ENCODE data around the gene SH3YL1. TPM values are rescaled to one million over a fixed set of nuclear protein-coding genes. Genes with fewer than 3 reads are reported as not detected.

SH3YL1 gene, protein sequence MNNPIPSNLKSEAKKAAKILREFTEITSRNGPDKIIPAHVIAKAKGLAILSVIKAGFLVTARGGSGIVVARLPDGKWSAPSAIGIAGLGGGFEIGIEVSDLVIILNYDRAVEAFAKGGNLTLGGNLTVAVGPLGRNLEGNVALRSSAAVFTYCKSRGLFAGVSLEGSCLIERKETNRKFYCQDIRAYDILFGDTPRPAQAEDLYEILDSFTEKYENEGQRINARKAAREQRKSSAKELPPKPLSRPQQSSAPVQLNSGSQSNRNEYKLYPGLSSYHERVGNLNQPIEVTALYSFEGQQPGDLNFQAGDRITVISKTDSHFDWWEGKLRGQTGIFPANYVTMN
- total RNA-seq (57.3 TPM), polyA plus RNA-seq (ENCODE audit: insufficient read depth, low read depth, low replicate concordance) (111 TPM)
- long read RNA-seq, donor 1, partial matches to known transcripts: 0 of 5 reads
- long read RNA-seq, donor 1, other reads (novel, unspliced or antisense): 0 of 5 reads
- long read RNA-seq, donor 2, partial matches to known transcripts: 0 of 7 reads
- long read RNA-seq, donor 2, other reads (novel, unspliced or antisense): 0 of 7 reads
- long read RNA-seq, donor 3, transcript SH3YL1-201 (10 exons, 1,763 nt): major isoform, 10 of 26 reads
- long read RNA-seq, donor 3, transcript SH3YL1-205 (9 exons, 1,695 nt): minor isoform, 9 of 26 reads
- long read RNA-seq, donor 3, partial matches to known transcripts: 0 of 26 reads
- long read RNA-seq, donor 3, other reads (novel, unspliced or antisense): 0 of 26 reads
- long read RNA-seq, donor 4, partial matches to known transcripts: 0 of 11 reads
- long read RNA-seq, donor 4, other reads (novel, unspliced or antisense): 0 of 11 reads
- long read RNA-seq, donor 5, partial matches to known transcripts: 0 of 2 reads
- long read RNA-seq, donor 5, other reads (novel, unspliced or antisense): 0 of 2 reads
- long read RNA-seq, donor 6, transcript SH3YL1-205 (9 exons, 1,695 nt): major isoform, 11 of 303 reads
- long read RNA-seq, donor 6, partial matches to known transcripts: 74 of 303 reads
- long read RNA-seq, donor 6, other reads (novel, unspliced or antisense): 208 of 303 reads
- long read RNA-seq, donor 7, transcript SH3YL1-201 (10 exons, 1,763 nt): minor isoform, 8 of 61 reads
- long read RNA-seq, donor 7, transcript SH3YL1-205 (9 exons, 1,695 nt): major isoform, 17 of 61 reads
- long read RNA-seq, donor 7, partial matches to known transcripts: 9 of 61 reads
- long read RNA-seq, donor 7, other reads (novel, unspliced or antisense): 26 of 61 reads
- long read RNA-seq, donor 8, partial matches to known transcripts: 0 of 6 reads
- long read RNA-seq, donor 8, other reads (novel, unspliced or antisense): 0 of 6 reads
- long read RNA-seq, donor 9, partial matches to known transcripts: 0 of 3 reads
- long read RNA-seq, donor 9, other reads (novel, unspliced or antisense): 0 of 3 reads
- long read RNA-seq, donor 10, transcript SH3YL1-205 (9 exons, 1,695 nt): major isoform, 5 of 403 reads
- long read RNA-seq, donor 10, partial matches to known transcripts: 375 of 403 reads
- long read RNA-seq, donor 10, other reads (novel, unspliced or antisense): 18 of 403 reads

DNA sequence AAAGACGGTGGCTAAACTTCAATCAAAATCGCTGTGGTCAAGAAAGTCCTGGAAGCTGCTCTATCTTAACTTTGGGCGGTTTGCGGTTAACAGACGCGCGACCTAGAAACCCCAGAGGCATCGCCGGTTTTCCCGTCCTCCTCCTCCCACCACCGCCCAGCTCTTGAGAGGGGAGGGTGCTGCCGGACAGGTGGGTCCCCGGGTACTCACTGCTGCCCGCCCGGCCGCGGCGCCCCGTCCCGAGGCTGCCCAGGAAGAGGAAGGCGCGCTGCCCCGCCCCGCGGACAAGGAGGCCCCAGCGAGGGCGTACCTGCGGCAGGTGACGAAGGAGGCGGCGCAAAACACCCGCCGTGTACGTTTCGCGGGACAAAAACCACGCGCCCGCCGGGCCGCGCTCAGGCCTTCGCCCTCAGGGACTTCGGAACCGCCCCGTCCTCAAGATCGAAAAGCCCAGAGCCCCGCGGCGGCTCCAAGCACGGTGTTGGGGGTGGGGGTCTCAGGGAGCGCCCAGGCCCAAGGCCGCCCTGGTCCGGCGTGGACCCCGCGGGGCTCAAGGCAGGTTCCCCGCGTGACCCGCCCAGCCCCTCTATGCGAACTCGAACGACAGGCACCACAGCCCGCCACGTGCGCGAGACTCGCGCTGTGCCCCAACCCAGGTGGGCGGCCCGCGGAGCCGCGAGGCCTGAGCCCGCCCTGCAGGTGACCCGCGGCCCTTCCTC, at the start of gene SH3YL1:
SH3YL1 (minus strand) TSS at position 259 of the 719 bp plus-strand sequence; CDS start at position 211, 48 bp downstream.
- TF ChIP-seq CTCF (IDR thresholded peaks at IDR 0.05; ENCODE audit: borderline replicate concordance, extremely low read depth, insufficient read depth): no peak
- peaks cover 4 to 8% (median 7%) of the 10 kb centered on the region in 3 donors for H3K4me1 ChIP-seq (ENCODE audit: control insufficient read depth in 2 of 3, insufficient read depth in 2 of 3, low read depth in 1 of 3, low read length in 3 of 3)
- no peaks in the 10 kb centered on the region for H3K27me3 ChIP-seq (ENCODE audit: control insufficient read depth, insufficient read depth, low read length)
- DNase-seq: peak; percentile 55 to 90 (median 65)
- no peak for FAIRE-seq
- intact Hi-C loops (cut with DNase I): no loop called here
- no peaks in the 10 kb centered on the region for H3K36me3 ChIP-seq (ENCODE audit: control insufficient read depth in 2 of 3, insufficient read depth in 3 of 3, low read length in 3 of 3)
- H3K27ac ChIP-seq (ENCODE audit: low read depth in 2 of 2, low read length in 2 of 2): peak within 1 kb of the TSS; percentile 88 to 96
- H3K9ac ChIP-seq (ENCODE audit: low read length in 3 of 3): peak within 1 kb of the TSS; percentile 83 to 93 (median 83)
- H3K9me3 ChIP-seq (ENCODE audit: control insufficient read depth in 2 of 3, insufficient read depth in 1 of 3, low read length in 3 of 3): no peaks in the 10 kb centered on the region
- H3K4me3 ChIP-seq (ENCODE audit: low read length in 3 of 3): peak within 1 kb of the TSS; percentile 75 to 98 (median 94)

GRCh38 chr2:310994-311393, 47.2 kb upstream of the SH3YL1 start:
- H3K4me3 ChIP-seq (ENCODE audit: low read length in 3 of 3): no peak overlapping the region
- no peak for TF ChIP-seq CTCF (IDR thresholded peaks at IDR 0.05; ENCODE audit: borderline replicate concordance, extremely low read depth, insufficient read depth)
- no peak overlapping the region for H3K27ac ChIP-seq (ENCODE audit: low read depth in 2 of 2, low read length in 2 of 2)
- H3K27me3 ChIP-seq (ENCODE audit: control insufficient read depth, insufficient read depth, low read length): no peaks in the 10 kb centered on the region
- peak in 2 of 5 donors; percentile 32 to 44 for DNase-seq
- no peaks in the 10 kb centered on the region for H3K4me1 ChIP-seq (ENCODE audit: control insufficient read depth in 2 of 3, insufficient read depth in 2 of 3, low read depth in 1 of 3, low read length in 3 of 3)
- H3K9me3 ChIP-seq (ENCODE audit: control insufficient read depth in 2 of 3, insufficient read depth in 1 of 3, low read length in 3 of 3): no peaks in the 10 kb centered on the region
- no peak for FAIRE-seq
- H3K36me3 ChIP-seq (ENCODE audit: control insufficient read depth in 2 of 3, insufficient read depth in 3 of 3, low read length in 3 of 3): no peaks in the 10 kb centered on the region
- no peak overlapping the region for H3K9ac ChIP-seq (ENCODE audit: low read length in 3 of 3)
- intact Hi-C loops (cut with DNase I): no loop called here

Data from kidney (tissue), 22 donors.